Activated naive CD4-positive, alpha-beta T cell treated with anti-CD3 and anti-CD28 coated beads, Interleukin-2, amount 10 ng/mL, durations not matched to agents 7 days and 5 days (primary cell): ENCODE measurements around the gene AK4.
A peak's percentile ranks its signal among the peaks of the same experiment; 100 is the strongest.
"Not testable (repeated sequence)": the region's sequence is repeated elsewhere in the genome, so short reads cannot be mapped to it uniquely, and the experiment has no call there.

ENCODE experiments used
- CTCF ChIA-PET: fragments of 350-600 bp; sonication (Branson Sonifier 250); formaldehyde crosslinking; loops from one replicate; lab custom pipeline; 2021; ENCODE audit warnings: antibody characterized with exemption; lab: Charles Lee
- DNase-seq: peaks from one replicate; pipeline ENCODE4 v3.0.0-alpha.2; 2020
- H3K27ac Mint-ChIP-seq: one replicate; pipeline ENCODE4 v1.8.0; 2021; ENCODE audit warnings: mild to moderate bottlenecking, moderate library complexity, mixed read lengths
- H3K27me3 Mint-ChIP-seq: one replicate; pipeline ENCODE4 v1.8.0; 2021; ENCODE audit warnings: mild to moderate bottlenecking, mixed read lengths
- H3K36me3 Mint-ChIP-seq: one replicate; pipeline ENCODE4 v1.8.0; 2021; ENCODE audit warnings: mixed read lengths
- H3K4me1 Mint-ChIP-seq: one replicate; pipeline ENCODE4 v1.8.0; 2021; ENCODE audit warnings: mixed read lengths
- H3K4me3 Mint-ChIP-seq: one replicate; pipeline ENCODE4 v1.8.0; 2021; ENCODE audit warnings: mild to moderate bottlenecking, moderate library complexity, mixed read lengths
- H3K9me3 Mint-ChIP-seq: one replicate; pipeline ENCODE4 v1.8.0; 2021; ENCODE audit warnings: mixed read lengths

The AK4 gene

GRCh38 chr1:65148178-65148547, at the start of gene AK4:
AK4 (plus strand) TSS chr1:65148203; CDS start chr1:65148408, 205 bp downstream.
- H3K9me3 Mint-ChIP-seq, DNase-seq, CTCF ChIA-PET: not testable (repeated sequence)
- Mint-ChIP-seq H3K4me1 (peaks cover 38% of the 10 kb centered on the region), H3K27me3 (peaks cover 49% of the 10 kb centered on the region), H3K4me3 (peak within 1 kb of the TSS; percentile 91), H3K36me3 (peaks cover 22% of the 10 kb centered on the region), H3K27ac (peak within 1 kb of the TSS; percentile 84)

- H3K4me3 Mint-ChIP-seq = no peak overlapping the region
- H3K4me1 Mint-ChIP-seq = no peaks in the 10 kb centered on the region
- no peaks in the 10 kb centered on the region for H3K36me3 Mint-ChIP-seq
- CTCF ChIA-PET = no interaction called here
- H3K27ac Mint-ChIP-seq = no peak overlapping the region
- peaks cover 5% of the 10 kb centered on the region for H3K27me3 Mint-ChIP-seq
- no peak for DNase-seq
- H3K9me3 Mint-ChIP-seq = peaks cover 7% of the 10 kb centered on the region
These were observed 44.2 kb upstream of the AK4 start for GRCh38 chr1:65103807-65104206.

- no peak for DNase-seq
- H3K4me3 Mint-ChIP-seq = no peak overlapping the region
- peaks cover 4% of the 10 kb centered on the region for H3K27me3 Mint-ChIP-seq
- no peaks in the 10 kb centered on the region for H3K4me1 Mint-ChIP-seq
- CTCF ChIA-PET = interaction anchor here (0.6 kb wide), 1 partner anchor 420 kb away, joined by 3 read pairs; no protein-coding TSS in a partner anchor
- H3K36me3 Mint-ChIP-seq = no peaks in the 10 kb centered on the region
- no peak overlapping the region for H3K27ac Mint-ChIP-seq
- H3K9me3 Mint-ChIP-seq = peaks cover 2% of the 10 kb centered on the region
These were observed 43.0 kb upstream of the AK4 start for GRCh38 chr1:65104854-65105534.

- DNase-seq = no peak
- CTCF ChIA-PET = no interaction called here
- Mint-ChIP-seq H3K27ac (no peak overlapping the region), H3K4me3 (no peak overlapping the region), H3K4me1 (no peaks in the 10 kb centered on the region), H3K27me3 (peaks cover 4% of the 10 kb centered on the region), H3K9me3 (peaks cover 2% of the 10 kb centered on the region), H3K36me3 (no peaks in the 10 kb centered on the region)
These were observed 42.4 kb upstream of the AK4 start for GRCh38 chr1:65105596-65105995.

GRCh38 chr1:65108025-65108642, 39.9 kb upstream of the AK4 start:
- no peaks in the 10 kb centered on the region for H3K36me3 Mint-ChIP-seq
- H3K4me3 Mint-ChIP-seq = no peak overlapping the region
- DNase-seq = no peak
- H3K27me3 Mint-ChIP-seq = peaks cover 7% of the 10 kb centered on the region
- H3K27ac Mint-ChIP-seq = no peak overlapping the region
- CTCF ChIA-PET = interaction anchor here (1.1 kb wide), 1 partner anchor 45 kb away, joined by 3 read pairs; no protein-coding TSS in a partner anchor
- peaks cover 3% of the 10 kb centered on the region for H3K9me3 Mint-ChIP-seq
- H3K4me1 Mint-ChIP-seq = no peaks in the 10 kb centered on the region

- DNase-seq = no peak
- CTCF ChIA-PET = interaction anchor here (1.1 kb wide), 1 partner anchor 46 kb away, joined by 3 read pairs; no protein-coding TSS in a partner anchor
- H3K27me3 Mint-ChIP-seq = peaks cover 7% of the 10 kb centered on the region
- H3K4me1 Mint-ChIP-seq = no peaks in the 10 kb centered on the region
- no peaks in the 10 kb centered on the region for H3K36me3 Mint-ChIP-seq
- no peak overlapping the region for H3K4me3 Mint-ChIP-seq
- H3K27ac Mint-ChIP-seq = no peak overlapping the region
- H3K9me3 Mint-ChIP-seq = peaks cover 3% of the 10 kb centered on the region
These were observed 38.5 kb upstream of the AK4 start for GRCh38 chr1:65109487-65109886.

GRCh38 chr1:65112811-65113210, 35.2 kb upstream of the AK4 start:
- Mint-ChIP-seq H3K4me3 (no peak overlapping the region), H3K36me3 (no peaks in the 10 kb centered on the region), H3K4me1 (no peaks in the 10 kb centered on the region), H3K27ac (no peak overlapping the region), H3K9me3 (peaks cover 3% of the 10 kb centered on the region), H3K27me3 (peaks cover 4% of the 10 kb centered on the region)
- DNase-seq = no peak
- CTCF ChIA-PET = no interaction called here

- CTCF ChIA-PET = no interaction called here
- no peak overlapping the region for H3K27ac Mint-ChIP-seq
- H3K4me1 Mint-ChIP-seq = no peaks in the 10 kb centered on the region
- peaks cover 4% of the 10 kb centered on the region for H3K27me3 Mint-ChIP-seq
- no peak overlapping the region for H3K4me3 Mint-ChIP-seq
- DNase-seq = no peak
- H3K9me3 Mint-ChIP-seq = peaks cover 3% of the 10 kb centered on the region
- H3K36me3 Mint-ChIP-seq = no peaks in the 10 kb centered on the region
These were observed 34.7 kb upstream of the AK4 start for GRCh38 chr1:65113298-65113697.

- H3K27me3 Mint-ChIP-seq = peaks cover 4% of the 10 kb centered on the region
- no peak overlapping the region for H3K27ac Mint-ChIP-seq
- no peaks in the 10 kb centered on the region for H3K36me3 Mint-ChIP-seq
- CTCF ChIA-PET = no interaction called here
- peaks cover 3% of the 10 kb centered on the region for H3K9me3 Mint-ChIP-seq
- H3K4me1 Mint-ChIP-seq = no peaks in the 10 kb centered on the region
- H3K4me3 Mint-ChIP-seq = no peak overlapping the region
- no peak for DNase-seq
These were observed 33.7 kb upstream of the AK4 start for GRCh38 chr1:65114322-65114721.

- H3K4me1 Mint-ChIP-seq = no peaks in the 10 kb centered on the region
- no peaks in the 10 kb centered on the region for H3K9me3 Mint-ChIP-seq
- CTCF ChIA-PET = no interaction called here
- peaks cover 6% of the 10 kb centered on the region for H3K27me3 Mint-ChIP-seq
- H3K36me3 Mint-ChIP-seq = no peaks in the 10 kb centered on the region
- no peak for DNase-seq
- H3K4me3 Mint-ChIP-seq = no peak overlapping the region
- H3K27ac Mint-ChIP-seq = no peak overlapping the region
These were observed 28.1 kb upstream of the AK4 start for GRCh38 chr1:65119951-65120350.

- DNase-seq, CTCF ChIA-PET, H3K4me1 Mint-ChIP-seq, H3K36me3 Mint-ChIP-seq, H3K4me3 Mint-ChIP-seq, H3K27ac Mint-ChIP-seq, H3K9me3 Mint-ChIP-seq: not testable (repeated sequence)
- H3K27me3 Mint-ChIP-seq = peaks cover 35% of the 10 kb centered on the region
These were observed 18.9 kb upstream of the AK4 start for GRCh38 chr1:65129104-65129503.

GRCh38 chr1:65138524-65138923, 9.5 kb upstream of the AK4 start:
- CTCF ChIA-PET = no interaction called here
- Mint-ChIP-seq H3K27ac (no peak overlapping the region), H3K4me1 (no peaks in the 10 kb centered on the region), H3K9me3 (no peaks in the 10 kb centered on the region), H3K4me3 (no peak overlapping the region), H3K36me3 (no peaks in the 10 kb centered on the region), H3K27me3 (peaks cover 7% of the 10 kb centered on the region)
- DNase-seq = no peak

- not testable (repeated sequence) for H3K4me1 Mint-ChIP-seq, H3K27me3 Mint-ChIP-seq
These were observed 8.2 kb upstream of the AK4 start for GRCh38 chr1:65139793-65140192.

GRCh38 chr1:65141394-65141793, 6.6 kb upstream of the AK4 start:
- Mint-ChIP-seq H3K27me3 (peaks cover 20% of the 10 kb centered on the region), H3K4me3 (no peak overlapping the region), H3K4me1 (peaks cover 3% of the 10 kb centered on the region), H3K36me3 (no peaks in the 10 kb centered on the region), H3K27ac (no peak overlapping the region), H3K9me3 (no peaks in the 10 kb centered on the region)
- no peak for DNase-seq
- CTCF ChIA-PET = no interaction called here

More at GRCh38 chr1:65139793-65140192, 8.2 kb upstream of the AK4 start:
- H3K9me3 Mint-ChIP-seq, CTCF ChIA-PET, H3K36me3 Mint-ChIP-seq, H3K4me3 Mint-ChIP-seq, H3K27ac Mint-ChIP-seq, DNase-seq: not testable (repeated sequence)

GRCh38 chr1:65141918-65142317, 6.1 kb upstream of the AK4 start:
- Mint-ChIP-seq H3K27me3 (peaks cover 21% of the 10 kb centered on the region), H3K4me1 (peaks cover 8% of the 10 kb centered on the region), H3K4me3 (no peak overlapping the region), H3K9me3 (no peaks in the 10 kb centered on the region), H3K27ac (no peak overlapping the region), H3K36me3 (no peaks in the 10 kb centered on the region)
- DNase-seq = no peak
- CTCF ChIA-PET = no interaction called here
